Stimulated activated CD8-positive, alpha-beta memory T cell treated with anti-CD3 and anti-CD28 coated beads, Interleukin-7, amount 100 ng/mL, for 24 hours (primary cell): ENCODE measurements around the gene APELA.
"Not testable (repeated sequence)": the region's sequence is repeated elsewhere in the genome, so short reads cannot be mapped to it uniquely, and the experiment has no call there.

Experiments used
- DNase-seq: peaks from one replicate; pipeline ENCODE4 v3.0.0-alpha.2; 2020; ENCODE audit warnings: low read depth

APELA gene

GRCh38 chr4:164876700-164877324, at the start of gene APELA:
APELA (plus strand) TSS chr4:164877178; CDS start chr4:164877332, 154 bp downstream.
- no peak for DNase-seq

- no peak for DNase-seq
Measured at GRCh38 chr4:164828955-164829354, 48.0 kb upstream of the APELA start.

- DNase-seq, result no peak
Measured at GRCh38 chr4:164846566-164846965, 30.4 kb upstream of the APELA start.

- no peak for DNase-seq
Measured at GRCh38 chr4:164847016-164847415, 30.0 kb upstream of the APELA start.

GRCh38 chr4:164847967-164848649, 28.9 kb upstream of the APELA start:
- DNase-seq, result no peak

GRCh38 chr4:164856396-164856795, 20.6 kb upstream of the APELA start:
- no peak for DNase-seq

GRCh38 chr4:164866817-164867490, 10.0 kb upstream of the APELA start:
- DNase-seq, result no peak

GRCh38 chr4:164871673-164872072, 5.3 kb upstream of the APELA start:
- no peak for DNase-seq

GRCh38 chr4:164872481-164872880, 4.5 kb upstream of the APELA start:
- no peak for DNase-seq

- no peak for DNase-seq
Measured at GRCh38 chr4:164874789-164875188, 2.2 kb upstream of the APELA start.

GRCh38 chr4:164880489-164881262, 3.7 kb downstream of the APELA start:
- DNase-seq, result no peak

- no peak for DNase-seq
Measured at GRCh38 chr4:164888096-164888715, 11.2 kb downstream of the APELA start.

GRCh38 chr4:164890691-164891090, 13.7 kb downstream of the APELA start:
- DNase-seq, result no peak

- DNase-seq, result no peak
Measured at GRCh38 chr4:164892018-164892417, 15.0 kb downstream of the APELA start.

- DNase-seq, result no peak
Measured at GRCh38 chr4:164894702-164895101, 17.7 kb downstream of the APELA start.

- DNase-seq, result no peak
Measured at GRCh38 chr4:164902608-164903007, 25.6 kb downstream of the APELA start.

GRCh38 chr4:164904336-164904735, 27.4 kb downstream of the APELA start:
- no peak for DNase-seq

- no peak for DNase-seq
Measured at GRCh38 chr4:164904941-164905340, 28.0 kb downstream of the APELA start.

GRCh38 chr4:164906368-164906767, 29.4 kb downstream of the APELA start:
- no peak for DNase-seq

- DNase-seq, result not testable (repeated sequence)
Measured at GRCh38 chr4:164913506-164913905, 36.5 kb downstream of the APELA start.

GRCh38 chr4:164918956-164919355, 42.0 kb downstream of the APELA start:
- no peak for DNase-seq

- no peak for DNase-seq
Measured at GRCh38 chr4:164924670-164925238, 47.8 kb downstream of the APELA start.
